Loucy (cell line): ENCODE data around the gene ETFRF1.

Experiments
- H2AFZ ChIP-seq: fragments of 200-600 bp; sonication (generic); 2 replicates; pipeline ENCODE4 v1.6.0; 2016; ENCODE audit warnings: antibody characterized with exemption, mild to moderate bottlenecking, low read length, moderate library complexity
- H3F3A ChIP-seq: fragments of 200-600 bp; 2 replicates; pipeline ENCODE4 v1.6.0; 2016; ENCODE audit warnings: antibody characterized with exemption, low read depth, mild to moderate bottlenecking
- H3K27me3 ChIP-seq: fragments of 200-600 bp; sonication (generic); 2 replicates; pipeline ENCODE4 v1.6.1; 2014; ENCODE audit warnings: low read length, mild to moderate bottlenecking; ENCODE audit not compliant: insufficient read depth, poor library complexity, severe bottlenecking
- H3K36me3 ChIP-seq: fragments of 200-600 bp; sonication (generic); 2 replicates; pipeline ENCODE4 v1.6.1; 2016; ENCODE audit warnings: low read length; ENCODE audit not compliant: insufficient read depth
- H3K4me1 ChIP-seq: fragments of 200-600 bp; sonication (generic); 2 replicates; pipeline ENCODE4 v1.5.1; 2014; ENCODE audit warnings: low read length, mild to moderate bottlenecking; ENCODE audit not compliant: insufficient read depth, poor library complexity, severe bottlenecking
- H3K4me2 ChIP-seq: fragments of 200-600 bp; sonication (generic); 2 replicates; pipeline ENCODE4 v1.6.0; 2014; ENCODE audit warnings: antibody characterized with exemption, low read length, low read depth, mild to moderate bottlenecking; ENCODE audit not compliant: poor library complexity, severe bottlenecking
- H3K4me3 ChIP-seq: fragments of 200-600 bp; sonication (generic); 2 replicates; pipeline ENCODE4 v1.5.1; 2014; ENCODE audit warnings: low read length, mild to moderate bottlenecking, mixed read lengths; ENCODE audit not compliant: poor library complexity, severe bottlenecking
- H3K79me2 ChIP-seq: fragments of 200-600 bp; sonication (generic); 2 replicates; pipeline ENCODE4 v1.6.1; 2014; ENCODE audit warnings: low read length; ENCODE audit not compliant: insufficient read depth
- H3K9ac ChIP-seq: fragments of 200-600 bp; sonication (generic); 2 replicates; pipeline ENCODE4 v1.6.0; 2014; ENCODE audit warnings: mild to moderate bottlenecking, low read depth, low read length, moderate library complexity; ENCODE audit not compliant: poor library complexity, severe bottlenecking
- H3K9me2 ChIP-seq: fragments of 200-600 bp; sonication (generic); replicated peaks from 2 replicates; pipeline ENCODE4 v1.6.1; 2016; ENCODE audit warnings: low read depth, low read length, mixed read lengths
- H3K9me3 ChIP-seq: fragments of 200-600 bp; sonication (generic); 2 replicates; pipeline ENCODE4 v1.6.1; 2014; ENCODE audit warnings: mild to moderate bottlenecking, antibody characterized with exemption, low read length, low read depth; ENCODE audit not compliant: insufficient read depth
- H4K20me1 ChIP-seq: fragments of 200-600 bp; sonication (generic); 2 replicates; pipeline ENCODE4 v1.6.0; 2014; ENCODE audit warnings: antibody characterized with exemption, low read length, mild to moderate bottlenecking; ENCODE audit not compliant: insufficient read depth, poor library complexity, severe bottlenecking
- EZH2phosphoT487 ChIP-seq: fragments of 200-600 bp; IDR thresholded peaks from 2 replicates; pipeline ENCODE4 v1.6.1; 2018; ENCODE audit warnings: antibody characterized with exemption, mild to moderate bottlenecking, moderate library complexity, borderline replicate concordance
- TF ChIP-seq, protein P1 (sequence below): fragments of 200-600 bp; sonication (generic); conservative IDR thresholded peaks from 2 replicates; pipeline ENCODE4 v1.5.1; 2014; ENCODE audit warnings: mild to moderate bottlenecking, antibody characterized with exemption, low read length

Gene ETFRF1

DNA sequence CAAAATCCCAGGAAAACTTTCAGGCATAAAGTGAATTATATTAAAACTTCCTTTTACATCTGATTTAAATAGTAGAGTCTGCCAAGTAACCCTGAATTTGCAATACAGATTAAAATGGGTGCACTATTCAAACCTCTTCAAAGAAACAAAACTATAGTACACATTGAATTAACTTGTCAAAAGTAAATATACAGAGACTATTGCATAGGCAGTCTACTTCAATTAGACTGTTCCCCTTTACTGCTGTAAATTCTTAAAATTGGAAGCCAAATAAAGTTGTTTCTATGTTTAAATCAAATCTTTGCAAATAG lies 48.6 kb downstream of the ETFRF1 start:
- H3K9me3 ChIP-seq, result no peaks in the 10 kb centered on the region
- H2AFZ ChIP-seq, result no peak overlapping the region
- no peaks in the 10 kb centered on the region for H3K36me3 ChIP-seq
- peak overlapping the region; percentile 56 for H3K4me2 ChIP-seq
- H3K9ac ChIP-seq, result no peak overlapping the region
- peaks cover 77% of the 10 kb centered on the region for H4K20me1 ChIP-seq
- H3K79me2 ChIP-seq, result peaks cover 88% of the 10 kb centered on the region
- TF ChIP-seq, protein P1, sequence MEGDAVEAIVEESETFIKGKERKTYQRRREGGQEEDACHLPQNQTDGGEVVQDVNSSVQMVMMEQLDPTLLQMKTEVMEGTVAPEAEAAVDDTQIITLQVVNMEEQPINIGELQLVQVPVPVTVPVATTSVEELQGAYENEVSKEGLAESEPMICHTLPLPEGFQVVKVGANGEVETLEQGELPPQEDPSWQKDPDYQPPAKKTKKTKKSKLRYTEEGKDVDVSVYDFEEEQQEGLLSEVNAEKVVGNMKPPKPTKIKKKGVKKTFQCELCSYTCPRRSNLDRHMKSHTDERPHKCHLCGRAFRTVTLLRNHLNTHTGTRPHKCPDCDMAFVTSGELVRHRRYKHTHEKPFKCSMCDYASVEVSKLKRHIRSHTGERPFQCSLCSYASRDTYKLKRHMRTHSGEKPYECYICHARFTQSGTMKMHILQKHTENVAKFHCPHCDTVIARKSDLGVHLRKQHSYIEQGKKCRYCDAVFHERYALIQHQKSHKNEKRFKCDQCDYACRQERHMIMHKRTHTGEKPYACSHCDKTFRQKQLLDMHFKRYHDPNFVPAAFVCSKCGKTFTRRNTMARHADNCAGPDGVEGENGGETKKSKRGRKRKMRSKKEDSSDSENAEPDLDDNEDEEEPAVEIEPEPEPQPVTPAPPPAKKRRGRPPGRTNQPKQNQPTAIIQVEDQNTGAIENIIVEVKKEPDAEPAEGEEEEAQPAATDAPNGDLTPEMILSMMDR, result no peak
- no peak for TF ChIP-seq EZH2phosphoT487
- H3K9me2 ChIP-seq, result no peaks in the 10 kb centered on the region
- peaks cover 55% of the 10 kb centered on the region for H3K4me1 ChIP-seq
- H3F3A ChIP-seq, result no peaks in the 10 kb centered on the region
- no peaks in the 10 kb centered on the region for H3K27me3 ChIP-seq
- H3K4me3 ChIP-seq, result no peak overlapping the region

DNA sequence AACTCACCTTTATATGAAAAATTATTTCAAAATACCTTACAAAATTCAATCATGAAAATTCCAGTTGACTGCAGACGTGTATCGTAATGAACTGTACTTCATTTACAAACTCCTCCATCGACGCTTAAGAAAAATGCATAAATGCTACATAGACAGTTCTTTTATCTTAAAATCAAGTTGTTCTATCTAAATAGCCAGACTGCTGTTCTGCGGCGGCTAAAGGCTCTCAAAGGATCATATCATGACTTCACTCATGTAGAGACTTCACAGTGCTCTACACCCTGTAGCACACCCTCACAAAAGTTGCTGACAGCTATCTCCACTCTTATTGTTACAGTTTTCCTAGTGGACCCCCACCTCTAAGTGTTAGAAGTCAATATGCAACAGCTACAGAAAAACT lies 50.5 kb downstream of the ETFRF1 start:
- peak overlapping the region; percentile 56 for H3K4me2 ChIP-seq
- H3K4me3 ChIP-seq, result peak overlapping the region; percentile 21
- H2AFZ ChIP-seq, result no peak overlapping the region
- peaks cover 86% of the 10 kb centered on the region for H3K79me2 ChIP-seq
- H3K9me3 ChIP-seq, result no peaks in the 10 kb centered on the region
- H3K27me3 ChIP-seq, result no peaks in the 10 kb centered on the region
- no peaks in the 10 kb centered on the region for H3K9me2 ChIP-seq
- H4K20me1 ChIP-seq, result peaks cover 82% of the 10 kb centered on the region
- no peak overlapping the region for H3K9ac ChIP-seq
- H3K4me1 ChIP-seq, result peaks cover 61% of the 10 kb centered on the region
- TF ChIP-seq EZH2phosphoT487, result no peak
- TF ChIP-seq, protein P1, result no peak
- no peaks in the 10 kb centered on the region for H3K36me3 ChIP-seq
- no peaks in the 10 kb centered on the region for H3F3A ChIP-seq

- Histone ChIP-seq H3K4me1 (peaks cover 56% of the 10 kb centered on the region), H3K4me3 (peak overlapping the region; percentile 99), H3F3A (no peaks in the 10 kb centered on the region), H3K9me2 (no peaks in the 10 kb centered on the region), H3K9me3 (no peaks in the 10 kb centered on the region), H3K79me2 (peaks cover 70% of the 10 kb centered on the region), H3K27me3 (no peaks in the 10 kb centered on the region), H3K4me2 (peak overlapping the region; percentile 91), H2AFZ (no peak overlapping the region), H4K20me1 (peaks cover 60% of the 10 kb centered on the region), H3K9ac (no peak overlapping the region), H3K36me3 (no peaks in the 10 kb centered on the region)
- no peak for TF ChIP-seq EZH2phosphoT487
- TF ChIP-seq, protein P1, result no peak
Measured at GRCh38 chr12:25248137-25248536, 53.1 kb downstream of the ETFRF1 start.
